HCT116 (cell line): ENCODE data around the gene ATP6V1G2. TPM values are rescaled to one million over a fixed set of nuclear protein-coding genes. Genes with fewer than 3 reads are reported as not detected.

Source experiments
- ATAC-seq: fragments of 200-7000 bp; cut with Tn5 transposase; 2 replicates; pipeline ENCODE4 v1.9.1; 2020; ENCODE audit warnings: mild to moderate bottlenecking, moderate library complexity
- BruUV-seq: library from RNA; stranded (reverse); fragments of 400-500 nt; replicated peaks from 2 replicates; lab custom pipeline; 2021; lab: Mats Ljungman, UMichigan
- CTCF ChIA-PET: fragments of 300-600 bp; sonication (Branson Sonifier 250); formaldehyde crosslinking; loops from one replicate; lab custom pipeline; 2021; ENCODE audit warnings: antibody characterized with exemption; lab: Charles Lee
- POLR2A ChIA-PET: fragments of 300-600, 350-600 bp; sonication (Branson Sonifier 250); formaldehyde crosslinking; loops from one replicate; lab custom pipeline; 2021; ENCODE audit warnings: antibody characterized with exemption; lab: Charles Lee
- RAD21 ChIA-PET, 2 experiments: fragments of 300-600 bp; sonication (Branson Sonifier 250); formaldehyde crosslinking; loops; one replicate each; lab custom pipeline; 2023; ENCODE audit warnings: low total read pairs in 2 of 2; ENCODE audit not compliant: uncharacterized antibody in 2 of 2, unreplicated experiment in 2 of 2, low non-redundant PET in 1 of 2; lab: Charles Lee
- DNase-seq: peaks from one replicate; pipeline ENCODE4 v3.0.0-alpha.2; 2010; ENCODE audit warnings: low read depth, low spot score
- H2AFZ ChIP-seq: fragments of 200-600 bp; shearing (Covaris generic), sonication (generic); 2 replicates; pipeline ENCODE4 v1.6.1; 2017; ENCODE audit warnings: low read depth, mixed run types, mixed read lengths, antibody characterized with exemption, low read length; ENCODE audit not compliant: poor library complexity, severe bottlenecking
- H3K27ac ChIP-seq: 2 replicates; pipeline ENCODE4 v1.5.1; 2012; ENCODE audit warnings: low read depth, low read length
- H3K27me3 ChIP-seq: fragments of 200-600 bp; sonication (generic); 2 replicates; pipeline ENCODE4 v1.6.1; 2016; ENCODE audit warnings: mixed run types, low read length, mixed read lengths; ENCODE audit not compliant: insufficient read depth
- H3K36me3 ChIP-seq, 2 experiments: fragments of 200-500 bp in 1 of 2; fragments of 200-600 bp in 1 of 2; sonication (Bioruptor generic) in 1 of 2; sonication (generic) in 1 of 2; 2 replicates each; pipeline versions ENCODE4 v1.5.1 to v1.6.1; 2014 to 2016; ENCODE audit warnings: low read length in 2 of 2, inconsistent platforms in 1 of 2, mixed read lengths in 1 of 2, mixed run types in 1 of 2; ENCODE audit not compliant: insufficient read depth in 2 of 2, control insufficient read depth in 1 of 2
- H3K4me1 ChIP-seq, 2 experiments: fragments of 200-600 bp in 1 of 2; sonication (generic) in 1 of 2; 2 replicates each; pipeline versions ENCODE4 v1.5.1 to v1.6.1; 2012 to 2017; ENCODE audit warnings: low read length in 2 of 2, inconsistent platforms in 1 of 2, mild to moderate bottlenecking in 1 of 2, mixed read lengths in 1 of 2, mixed run types in 1 of 2, moderate library complexity in 1 of 2; ENCODE audit not compliant: insufficient read depth in 2 of 2, control insufficient read depth in 1 of 2
- H3K4me2 ChIP-seq: fragments of 200-600 bp; sonication (generic); 2 replicates; pipeline ENCODE4 v1.6.1; 2017; ENCODE audit warnings: mixed run types, low read length, mixed read lengths
- H3K4me3 ChIP-seq, 2 experiments: fragments of 200-600 bp in 1 of 2; sonication (generic) in 1 of 2; replicated peaks in 1 of 2; 2 replicates each; pipeline ENCODE4 v1.5.1; 2011 to 2016; ENCODE audit warnings: low read length in 2 of 2, control low read depth in 1 of 2, low read depth in 1 of 2, mild to moderate bottlenecking in 1 of 2, mixed read lengths in 1 of 2, mixed run types in 1 of 2
- H3K79me2 ChIP-seq: fragments of 200-600 bp; sonication (generic); 2 replicates; pipeline ENCODE4 v1.6.1; 2017; ENCODE audit warnings: mild to moderate bottlenecking, mixed run types, low read length, moderate library complexity, mixed read lengths; ENCODE audit not compliant: insufficient read depth
- H3K9ac ChIP-seq: fragments of 200-600 bp; sonication (generic); 2 replicates; pipeline ENCODE4 v1.6.1; 2016; ENCODE audit warnings: low read length, mixed read lengths
- H3K9me2 ChIP-seq: fragments of 200-600 bp; sonication (generic), shearing (Covaris generic); 2 replicates; pipeline ENCODE4 v1.6.1; 2017; ENCODE audit warnings: mixed run types, mild to moderate bottlenecking, moderate library complexity; ENCODE audit not compliant: insufficient read depth
- H3K9me3 ChIP-seq, 2 experiments: fragments of 200-500 bp in 1 of 2; fragments of 200-600 bp in 1 of 2; sonication (Bioruptor generic) in 1 of 2; sonication (generic) in 1 of 2; 2 replicates each; pipeline ENCODE4 v1.6.1; 2014 to 2017; ENCODE audit warnings: low read length in 2 of 2, mixed read lengths in 2 of 2, inconsistent platforms in 1 of 2, low read depth in 1 of 2, mild to moderate bottlenecking in 1 of 2, mixed run types in 1 of 2, moderate library complexity in 1 of 2; ENCODE audit not compliant: control insufficient read depth in 1 of 2, insufficient read depth in 1 of 2
- H4K20me1 ChIP-seq: fragments of 200-600 bp; sonication (generic), shearing (Covaris generic); 2 replicates; pipeline ENCODE4 v1.6.1; 2017; ENCODE audit warnings: mixed run types, mild to moderate bottlenecking, moderate library complexity; ENCODE audit not compliant: insufficient read depth
- CTCF ChIP-seq, 3 experiments: fragments of 200-600 bp in 1 of 3; sonication (generic) in 1 of 3; IDR thresholded peaks in 2 of 3; conservative IDR thresholded peaks in 1 of 3; 2 replicates each; pipeline ENCODE4 v1.5.1; 2012 to 2017; ENCODE audit warnings: low read depth in 2 of 3, low read length in 2 of 3, antibody characterized with exemption in 1 of 3, borderline replicate concordance in 1 of 3, control low read depth in 1 of 3, mild to moderate bottlenecking in 1 of 3, mixed read lengths in 1 of 3, mixed run types in 1 of 3, moderate library complexity in 1 of 3; ENCODE audit not compliant: insufficient read depth in 1 of 3
- EGR1 ChIP-seq: IDR thresholded peaks from 2 replicates; pipeline ENCODE4 v1.6.1; 2012; ENCODE audit warnings: low read depth
- ELF1 ChIP-seq: IDR thresholded peaks from 2 replicates; pipeline ENCODE4 v1.6.1; 2012; ENCODE audit warnings: low read depth, borderline replicate concordance
- POLR2A ChIP-seq: IDR thresholded peaks from 2 replicates; pipeline ENCODE4 v1.7.0; 2011; ENCODE audit warnings: borderline replicate concordance; ENCODE audit not compliant: insufficient read depth, insufficient read length; ENCODE audit errors: extremely low read depth
- POLR2AphosphoS5 ChIP-seq: IDR thresholded peaks from 2 replicates; pipeline ENCODE4 v1.6.1; 2011; ENCODE audit warnings: mild to moderate bottlenecking, low read depth, low read length, moderate library complexity
- SP1 ChIP-seq: IDR thresholded peaks from 2 replicates; pipeline ENCODE4 v1.6.1; 2012; ENCODE audit warnings: low read depth
- ZNF274 ChIP-seq: fragments of 200-500 bp; sonication (Bioruptor generic); IDR thresholded peaks from 2 replicates; pipeline ENCODE4 v1.6.1; 2014; ENCODE audit warnings: mild to moderate bottlenecking, low read depth, low read length, inconsistent platforms
- intact Hi-C: fragments of 100-400 bp; cut with micrococcal nuclease; formaldehyde crosslinking; loops from 2 replicates; pipeline ENCODE4 v1.10.0; 2022
- total RNA-seq: library from RNA; stranded (reverse); gene quantifications from one replicate; pipeline ENCODE4 v1.2.1, GENCODE V29; 2021; ENCODE audit not compliant: unreplicated experiment

Gene ATP6V1G2
- total RNA-seq, 1 experiment from 2014 or later: 1.8 TPM

- POLR2A ChIA-PET: interaction anchor here (1.2 kb wide), 1 partner anchor 25 kb away, joined by 3 read pairs; the partner anchor contains the start of gene NCR3
Observed at GRCh38 chr6:31568537-31568961, 22.1 kb upstream of the ATP6V1G2 start.

GRCh38 chr6:31567531-31568370 lies 21.3 kb upstream of the ATP6V1G2 start:
- Histone ChIP-seq H3K79me2 (no peaks in the 10 kb centered on the region), H3K9me3 (no peaks in the 10 kb centered on the region), H3K9ac (no peak overlapping the region), H3K4me1 (no peaks in the 10 kb centered on the region), H2AFZ (no peak overlapping the region), H3K36me3 (no peaks in the 10 kb centered on the region), H3K4me2 (no peak overlapping the region), H3K27me3 (no peaks in the 10 kb centered on the region), H4K20me1 (no peaks in the 10 kb centered on the region), H3K27ac (no peak overlapping the region), H3K9me2 (no peaks in the 10 kb centered on the region), H3K4me3 (no peak overlapping the region)
- ChIA-PET POLR2A (interaction anchor here (1.2 kb wide), 1 partner anchor 25 kb away, joined by 3 read pairs; the partner anchor contains the start of gene NCR3), RAD21 (no interaction called here), CTCF (interaction anchor here (1.7 kb wide), 1 partner anchor 13 kb away, joined by 6 read pairs; no protein-coding TSS in a partner anchor)
- ATAC-seq (no peak), DNase-seq (no peak)
- TF ChIP-seq POLR2A: no peak
- no peak for TF ChIP-seq ELF1
- TF ChIP-seq POLR2AphosphoS5: no peak
- TF ChIP-seq SP1: no peak
- TF ChIP-seq EGR1: no peak
- no peak for TF ChIP-seq CTCF (IDR thresholded peaks at IDR 0.05 in 2 of 3, conservative IDR thresholded peaks at IDR 0.05 in 1 of 3; ENCODE audit: borderline replicate concordance in 1 of 3, insufficient read depth in 1 of 3, low read depth in 2 of 3, low read length in 2 of 3)
- intact Hi-C loops: no loop called here
- no TSS peak for BruUV-seq

More at GRCh38 chr6:31568537-31568961, 22.1 kb upstream of the ATP6V1G2 start:
- H3K27ac ChIP-seq: no peak overlapping the region
- H3K4me3 ChIP-seq: no peak overlapping the region
- DNase-seq: no peak
- no peaks in the 10 kb centered on the region for H3K27me3 ChIP-seq
- H3K79me2 ChIP-seq: no peaks in the 10 kb centered on the region
- no peaks in the 10 kb centered on the region for H4K20me1 ChIP-seq
- intact Hi-C loops: no loop called here
- BruUV-seq: no TSS peak
- ChIA-PET RAD21 (no interaction called here), CTCF (interaction anchor here (1.7 kb wide), 1 partner anchor 12 kb away, joined by 6 read pairs; no protein-coding TSS in a partner anchor)
- H3K9me2 ChIP-seq: no peaks in the 10 kb centered on the region
- no peak for ATAC-seq
- 0 out of 4 replicates have a peak, but pooled peaks cover 0 to under 1% of the 10 kb centered on the region in 2 experiments for H3K4me1 ChIP-seq
- H3K9ac ChIP-seq: no peak overlapping the region
- no peaks in the 10 kb centered on the region for H3K9me3 ChIP-seq
- H3K4me2 ChIP-seq: no peak overlapping the region
- no peak overlapping the region for H2AFZ ChIP-seq
- no peak for TF ChIP-seq ZNF274
- no peaks in the 10 kb centered on the region for H3K36me3 ChIP-seq
